ENCODE data around the gene MRAP2.
"Not testable (repeated sequence)": the region's sequence is repeated elsewhere in the genome, so short reads cannot be mapped to it uniquely, and the experiment has no call there.

Gene MRAP2

DNA sequence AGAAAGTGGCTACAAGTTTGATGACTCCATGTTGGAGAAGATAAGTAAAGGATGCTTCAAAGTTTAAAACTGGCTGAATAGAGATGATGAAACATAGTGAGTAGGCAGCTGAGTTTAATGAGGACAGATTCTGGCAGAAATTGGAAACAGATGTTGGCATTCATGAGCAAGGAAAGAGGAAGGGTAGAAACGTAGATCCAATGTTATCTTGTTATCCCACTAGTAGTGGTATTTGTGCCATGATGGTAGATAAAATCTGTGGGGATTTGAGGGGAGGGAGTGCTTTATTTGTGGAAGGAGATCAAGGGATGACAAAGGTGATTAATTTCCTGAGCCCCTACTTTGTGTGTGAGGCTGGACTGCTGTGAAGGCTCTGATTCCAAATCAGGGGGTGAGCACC, 69.5 kb downstream of the MRAP2 start:
- TF ChIP-seq CTCF (IDR thresholded peaks at IDR 0.05; ENCODE audit: low read depth, low read length, missing control alignments): no peak
- peak; percentile 50 for DNase-seq (ENCODE audit: extremely low read depth, low read depth)
- H3K4me3 ChIP-seq (replicated peaks; ENCODE audit: low read depth, low read length): no peak overlapping the region

DNA sequence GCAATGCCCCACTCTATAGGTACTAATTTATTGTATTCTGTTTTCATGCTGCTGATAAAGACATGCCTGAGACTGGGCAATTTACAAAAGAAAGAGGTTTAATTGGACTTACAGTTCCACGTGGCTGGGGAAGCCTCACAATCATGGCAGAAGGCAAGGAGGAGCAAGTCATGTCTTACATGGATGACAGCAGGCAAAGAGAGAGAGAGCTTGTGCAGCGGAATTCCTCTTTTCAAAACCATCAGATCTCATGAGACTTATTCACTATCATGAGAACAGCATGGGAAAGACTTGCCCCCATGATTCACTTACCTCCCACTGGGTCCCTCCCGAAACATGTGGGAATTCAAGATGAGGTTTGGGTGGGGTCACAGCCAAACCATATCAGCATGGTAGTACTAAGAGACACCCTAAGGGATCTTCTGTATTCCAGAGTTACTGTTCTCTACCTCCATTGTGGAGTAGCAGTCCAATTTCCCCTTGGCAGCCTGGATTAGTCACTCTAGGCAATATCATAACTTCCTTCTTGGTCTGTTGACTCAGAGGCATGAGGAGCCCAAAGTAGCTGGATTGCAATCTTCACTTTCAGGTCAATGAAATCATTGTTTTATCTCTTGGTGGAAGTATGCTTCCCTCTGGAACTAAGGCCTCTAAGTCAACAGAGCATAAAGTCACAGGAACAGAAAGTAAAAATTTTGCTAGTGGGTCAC, 71.8 kb downstream of the MRAP2 start:
- H3K4me3 ChIP-seq (replicated peaks; ENCODE audit: low read depth, low read length); DNase-seq (ENCODE audit: extremely low read depth, low read depth): not testable (repeated sequence)

GRCh38 chr6:84107495-84107894, 73.9 kb downstream of the MRAP2 start:
- TF ChIP-seq CTCF (IDR thresholded peaks at IDR 0.05; ENCODE audit: low read depth, low read length, missing control alignments): no peak
- no peak overlapping the region for H3K4me3 ChIP-seq (replicated peaks; ENCODE audit: low read depth, low read length)
- DNase-seq (ENCODE audit: extremely low read depth, low read depth): no peak

DNA sequence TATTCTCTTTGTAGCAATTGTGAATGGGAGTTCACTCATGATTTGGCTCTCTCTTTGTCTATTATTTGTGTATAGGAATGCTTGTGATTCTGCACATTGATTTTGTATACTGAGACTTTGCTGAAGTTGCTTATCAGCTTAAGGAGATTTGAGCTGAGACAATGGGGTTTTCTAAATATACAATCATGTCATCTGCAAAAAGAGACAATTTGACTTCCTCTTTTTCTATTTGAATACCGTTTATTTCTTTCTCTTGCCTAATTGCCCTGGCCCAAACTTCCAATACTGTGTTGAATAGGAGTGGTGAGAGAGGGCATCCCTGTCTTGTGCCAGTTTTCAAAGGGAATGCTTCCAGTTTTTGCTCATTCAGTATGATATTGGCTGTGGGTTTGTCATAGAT, 77.8 kb downstream of the MRAP2 start:
- not testable (repeated sequence) for DNase-seq (ENCODE audit: extremely low read depth, low read depth); H3K4me3 ChIP-seq (replicated peaks; ENCODE audit: low read depth, low read length)

DNA sequence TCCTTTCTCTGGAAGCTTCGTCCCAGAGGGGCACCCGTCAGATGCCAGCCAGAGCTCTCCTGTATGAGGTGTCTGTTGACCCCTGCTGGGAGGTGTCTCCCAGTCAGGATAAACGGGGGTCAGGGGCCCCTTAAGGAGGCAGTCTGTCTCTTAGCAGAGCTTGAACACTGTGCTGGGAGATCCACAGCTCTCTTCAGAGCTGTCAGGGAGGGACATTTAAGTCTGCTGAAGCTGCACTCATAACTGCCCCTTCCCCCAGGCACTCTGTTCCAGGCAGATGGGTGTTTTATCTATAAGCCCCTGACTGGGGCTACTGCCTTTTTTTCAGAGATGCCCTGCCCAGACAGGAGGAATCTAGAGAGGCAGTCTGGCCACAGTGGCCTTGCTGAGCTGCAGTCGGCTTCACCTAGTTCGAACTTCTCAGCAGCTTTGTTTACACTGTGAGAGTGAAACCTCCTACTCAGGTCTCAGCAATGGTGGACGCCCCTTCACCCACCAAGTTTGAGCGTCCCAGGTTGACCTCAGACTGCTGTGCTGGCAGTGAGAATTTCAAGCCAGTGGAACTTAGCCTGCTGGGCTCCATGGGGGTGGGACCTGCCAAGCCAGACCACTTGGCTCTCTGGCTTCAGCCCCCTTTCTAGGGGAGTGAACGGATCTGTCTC, 81.5 kb downstream of the MRAP2 start:
- not testable (repeated sequence) for DNase-seq (ENCODE audit: extremely low read depth, low read depth); H3K4me3 ChIP-seq (replicated peaks; ENCODE audit: low read depth, low read length)

DNA sequence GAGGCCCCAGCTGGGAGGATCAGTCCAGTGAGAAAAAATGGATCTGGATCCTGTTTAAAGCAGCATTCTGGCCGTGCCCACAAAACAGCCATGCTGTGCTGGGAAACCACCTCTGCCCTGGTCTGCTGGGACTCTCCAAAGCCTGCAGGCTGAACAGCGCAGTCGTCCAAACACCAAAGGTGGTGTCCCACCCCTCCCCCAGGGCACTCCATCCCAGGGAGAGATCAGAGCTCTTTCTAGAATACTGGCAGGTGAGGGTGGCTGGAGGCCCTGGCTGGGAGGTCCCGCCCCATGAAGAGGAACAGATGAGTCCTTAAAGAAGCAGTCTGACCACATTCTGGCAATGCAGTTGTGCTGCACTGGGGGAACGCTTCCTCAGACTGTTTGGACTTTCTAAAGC, 84.6 kb downstream of the MRAP2 start:
- TF ChIP-seq CTCF (IDR thresholded peaks at IDR 0.05; ENCODE audit: low read depth, low read length, missing control alignments): no peak
- DNase-seq (ENCODE audit: extremely low read depth, low read depth): no peak
- no peak overlapping the region for H3K4me3 ChIP-seq (replicated peaks; ENCODE audit: low read depth, low read length)

DNA sequence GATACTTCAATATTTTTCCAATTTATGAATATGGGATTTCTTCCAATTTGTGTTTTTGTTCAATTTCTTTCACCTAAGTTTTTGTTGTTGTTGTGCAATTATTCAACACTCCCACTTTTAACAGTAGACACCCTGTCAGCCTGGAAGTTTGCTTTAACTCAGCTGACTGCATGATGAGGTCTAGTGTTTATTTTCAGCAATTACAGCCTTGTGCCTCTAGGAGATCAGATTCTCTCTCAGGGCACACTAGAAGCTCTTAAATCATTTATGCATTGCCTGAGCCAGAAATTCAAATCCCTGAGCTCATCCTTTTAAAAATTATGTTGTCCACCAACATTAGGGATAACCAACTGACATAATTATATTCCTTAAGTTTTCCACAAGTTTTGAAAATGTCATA, 85.7 kb downstream of the MRAP2 start:
- no peak for TF ChIP-seq CTCF (IDR thresholded peaks at IDR 0.05; ENCODE audit: low read depth, low read length, missing control alignments)
- no peak overlapping the region for H3K4me3 ChIP-seq (replicated peaks; ENCODE audit: low read depth, low read length)
- no peak for DNase-seq (ENCODE audit: extremely low read depth, low read depth)

GRCh38 chr6:84123186-84123585, 89.6 kb downstream of the MRAP2 start:
- no peak for TF ChIP-seq CTCF (IDR thresholded peaks at IDR 0.05; ENCODE audit: low read depth, low read length, missing control alignments)
- no peak overlapping the region for H3K4me3 ChIP-seq (replicated peaks; ENCODE audit: low read depth, low read length)
- DNase-seq (ENCODE audit: extremely low read depth, low read depth): no peak

DNA sequence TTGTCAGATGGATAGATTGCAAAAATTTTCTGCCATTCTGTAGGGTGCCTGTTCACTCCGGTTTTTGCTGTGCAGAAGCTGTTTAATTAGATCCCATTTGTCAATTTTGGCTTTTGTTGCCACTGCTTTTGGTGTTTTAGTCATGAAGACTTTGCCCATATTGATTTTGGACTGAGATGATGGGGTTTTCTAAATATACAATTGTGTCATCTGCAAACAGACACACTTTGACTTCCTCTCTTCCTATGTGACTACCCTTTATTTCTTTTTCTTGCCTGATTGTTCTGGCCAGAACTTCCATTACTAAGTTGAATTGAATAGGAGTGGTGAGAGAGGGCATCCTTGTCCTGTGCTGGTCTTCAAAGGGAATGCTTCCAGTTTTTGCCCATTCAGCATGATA, 96.0 kb downstream of the MRAP2 start:
- DNase-seq (ENCODE audit: extremely low read depth, low read depth); H3K4me3 ChIP-seq (replicated peaks; ENCODE audit: low read depth, low read length): not testable (repeated sequence)

- not testable (repeated sequence) for DNase-seq (ENCODE audit: extremely low read depth, low read depth); H3K4me3 ChIP-seq (replicated peaks; ENCODE audit: low read depth, low read length)
These were observed 99.8 kb downstream of the MRAP2 start for GRCh38 chr6:84133385-84133784.

All from HFF-Myc (cell line).